IPS DF 4.7 (cell line): ENCODE results near the gene NELL2.

ENCODE experiments used
- DNase-seq: peaks from one replicate; pipeline ENCODE4 v3.0.0-alpha.2; 2013; ENCODE audit warnings: low spot score; ENCODE audit errors: extremely low read depth

The NELL2 gene

GRCh38 chr12:44484862-44485261, 391.3 kb downstream of the NELL2 start:
- no peak for DNase-seq

GRCh38 chr12:44477331-44477980, 398.7 kb downstream of the NELL2 start:
- no peak for DNase-seq

DNA sequence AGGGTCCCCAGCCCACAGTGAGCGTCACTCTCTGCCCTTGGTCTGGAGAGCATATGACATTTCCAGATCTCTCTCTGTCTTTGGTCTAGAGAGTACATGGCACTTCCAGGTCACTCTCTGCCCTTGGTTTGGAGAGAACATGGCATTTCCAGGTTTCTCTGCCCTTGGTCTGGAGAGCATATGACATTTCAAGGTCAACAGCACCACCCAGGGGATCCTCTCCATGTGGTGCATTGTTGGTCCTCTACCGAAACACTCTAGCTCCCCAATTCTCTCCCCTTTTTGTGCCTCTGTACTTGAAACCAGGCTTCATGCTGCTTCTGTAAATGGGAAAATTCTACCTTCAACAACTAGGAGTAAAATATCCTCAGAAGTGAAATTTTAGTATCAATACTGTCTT, 399.4 kb downstream of the NELL2 start:
- DNase-seq: no peak

- DNase-seq: no peak
Observed at GRCh38 chr12:44465139-44465538, 411.0 kb downstream of the NELL2 start.

- DNase-seq: peak; percentile 41
Observed at GRCh38 chr12:44464180-44464579, 411.9 kb downstream of the NELL2 start.

DNA sequence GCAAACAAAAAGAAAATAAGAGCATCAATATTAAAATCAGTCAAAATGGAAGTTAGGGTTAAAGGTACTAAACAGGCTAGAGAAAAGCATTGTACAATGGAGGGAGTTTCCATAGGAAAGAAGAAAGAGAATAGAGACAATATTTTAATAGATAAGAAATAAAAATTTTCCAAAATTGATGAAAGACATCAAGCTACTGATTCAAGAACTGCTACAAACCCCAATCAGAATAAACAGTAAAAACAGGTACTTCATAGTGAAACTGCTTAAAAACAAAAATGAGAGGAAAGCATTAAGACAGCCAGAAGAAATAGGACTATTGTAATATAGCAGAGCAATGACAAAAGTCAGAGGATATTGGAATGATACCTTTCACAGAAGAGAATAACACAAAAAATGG, 413.4 kb downstream of the NELL2 start:
- no peak for DNase-seq

- DNase-seq: no peak
Observed at GRCh38 chr12:44460261-44460660, 415.9 kb downstream of the NELL2 start.

- no peak for DNase-seq
Observed at GRCh38 chr12:44459569-44459968, 416.5 kb downstream of the NELL2 start.
